GM12878 (cell line): ENCODE data around the gene CLASP1.

Experiments used
- BHLHE40 ChIP-seq, 2 experiments: fragments of 450-650 bp in 1 of 2; IDR thresholded peaks; 2 replicates each; pipeline ENCODE4 v1.6.1; 2011 to 2017; ENCODE audit warnings: low read depth in 2 of 2, borderline replicate concordance in 1 of 2, improper control_type of control experiment in 1 of 2, low read length in 1 of 2, mild to moderate bottlenecking in 1 of 2
- CTCF ChIP-seq, 3 experiments: IDR thresholded peaks in 2 of 3; conservative IDR thresholded peaks in 1 of 3; 2 replicates each; pipeline ENCODE4 v1.5.1; 2011; ENCODE audit warnings: low read depth in 3 of 3, low read length in 3 of 3, mild to moderate bottlenecking in 3 of 3, control low read depth in 2 of 3, moderate library complexity in 2 of 3, inconsistent platforms in 1 of 3, mixed read lengths in 1 of 3; ENCODE audit not compliant: control insufficient read depth in 2 of 3, insufficient read depth in 1 of 3; ENCODE audit errors: extremely low read depth in 1 of 3
- POU2F2 ChIP-seq: IDR thresholded peaks from 3 replicates; pipeline ENCODE4 v1.6.1; 2011; ENCODE audit warnings: low read depth, mild to moderate bottlenecking, low read length, borderline replicate concordance
- RELA ChIP-seq: fragments of 450-650 bp; IDR thresholded peaks from 2 replicates; pipeline ENCODE4 v1.8.0; 2014; ENCODE audit warnings: borderline replicate concordance; ENCODE audit not compliant: partially characterized antibody
- TF ChIP-seq, protein P1 (sequence below): IDR thresholded peaks from 2 replicates; pipeline ENCODE4 v1.6.1; 2012; ENCODE audit warnings: low read depth, low read length, improper control_type of control experiment

DNA sequence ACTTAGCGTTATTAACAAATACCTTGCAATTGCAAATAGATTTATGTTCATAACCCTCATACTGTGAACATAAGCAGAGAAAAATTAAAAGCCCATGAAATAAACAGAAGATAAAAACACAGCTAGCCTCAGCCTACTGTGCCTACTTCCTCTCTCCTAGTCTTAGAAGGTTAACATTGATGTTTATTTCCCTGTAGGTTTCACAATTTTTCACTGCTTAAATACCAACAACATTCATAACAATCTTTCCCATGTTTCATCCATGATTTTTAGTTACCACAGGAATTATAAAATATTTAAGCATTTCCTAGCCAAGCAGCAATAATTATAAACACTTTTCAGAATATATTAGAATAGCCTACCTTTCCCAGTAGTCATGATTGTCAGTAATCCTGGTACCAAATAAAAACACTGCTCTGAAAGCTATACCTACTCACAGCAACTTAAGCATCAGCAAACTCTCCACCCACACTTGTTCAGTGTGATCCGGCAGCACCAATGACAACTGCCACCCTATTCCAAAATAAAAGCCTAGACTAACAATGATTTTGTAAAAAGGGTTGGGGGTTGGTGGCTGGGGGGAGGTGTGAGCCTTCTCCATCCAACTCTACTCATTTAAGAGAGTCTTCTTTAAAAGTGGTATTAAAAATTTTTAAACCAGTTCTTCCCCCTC lies 159.2 kb downstream of the CLASP1 start:
- TF ChIP-seq BHLHE40 (IDR thresholded peaks at IDR 0.05; ENCODE audit: borderline replicate concordance in 1 of 2, low read depth in 2 of 2, low read length in 1 of 2) (no peak), POU2F2 (no peak), CTCF (IDR thresholded peaks at IDR 0.05 in 2 of 3, conservative IDR thresholded peaks at IDR 0.05 in 1 of 3; ENCODE audit: control insufficient read depth in 2 of 3, extremely low read depth in 1 of 3, insufficient read depth in 1 of 3, low read depth in 3 of 3, low read length in 3 of 3) (no peak), RELA (no peak)
- TF ChIP-seq, protein P1, sequence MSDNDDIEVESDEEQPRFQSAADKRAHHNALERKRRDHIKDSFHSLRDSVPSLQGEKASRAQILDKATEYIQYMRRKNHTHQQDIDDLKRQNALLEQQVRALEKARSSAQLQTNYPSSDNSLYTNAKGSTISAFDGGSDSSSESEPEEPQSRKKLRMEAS = no peak
